ENCODE results near the gene KRTAP2-3.
"Not testable (repeated sequence)": the region's sequence is repeated elsewhere in the genome, so short reads cannot be mapped to it uniquely, and the experiment has no call there.

KRTAP2-3 gene

DNA sequence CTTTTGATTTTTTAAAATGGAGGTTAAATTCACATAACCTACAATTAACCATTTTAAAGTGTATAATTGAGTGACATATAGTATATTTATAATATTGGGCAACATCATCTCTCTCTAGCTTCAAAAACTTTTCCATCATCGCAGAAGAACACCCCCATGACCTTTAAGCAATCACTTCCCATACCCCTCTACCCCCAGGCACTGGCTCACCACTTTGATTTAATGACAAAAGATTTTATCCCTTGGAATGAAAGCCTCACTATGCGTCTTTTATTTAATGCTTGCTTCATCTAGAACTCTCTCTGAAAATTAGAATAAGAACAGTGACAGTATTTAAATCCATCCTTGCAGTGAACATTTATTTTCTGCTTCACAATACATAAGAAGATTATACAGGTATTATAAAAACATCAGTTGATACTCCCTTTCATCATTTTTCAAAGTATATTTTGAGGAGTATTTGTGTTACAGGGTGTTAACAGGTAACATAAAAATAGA, 22.0 kb downstream of the KRTAP2-3 start:
- no peak overlapping the region for H3K56ac ChIP-seq (ENCODE audit: low read length)
- no peak overlapping the region for H4K5ac ChIP-seq (ENCODE audit: low read length)
- H3K79me2 ChIP-seq (ENCODE audit: control insufficient read depth, insufficient read depth, low read length), result no peaks in the 10 kb centered on the region
- H3K4ac ChIP-seq (ENCODE audit: low read depth, low read length), result no peak overlapping the region
- no peak overlapping the region for H2BK120ac ChIP-seq (ENCODE audit: low read depth, low read length)
- no peaks in the 10 kb centered on the region for H3K27me3 ChIP-seq (ENCODE audit: insufficient read depth, low read length, poor library complexity)
- no peak overlapping the region for H3K4me2 ChIP-seq (ENCODE audit: low read length)
- H3K18ac ChIP-seq (ENCODE audit: low read length), result no peak overlapping the region
- no peak overlapping the region for H2BK15ac ChIP-seq (replicated peaks; ENCODE audit: low read depth)
- H3K4me1 ChIP-seq (ENCODE audit: control insufficient read depth, low read depth, low read length), result no peaks in the 10 kb centered on the region
- H3K36me3 ChIP-seq (ENCODE audit: control insufficient read depth, insufficient read depth, low read length), result no peaks in the 10 kb centered on the region
- WGBS (ENCODE audit: extremely low coverage, insufficient coverage, low lambda C conversion rate), result no CpG with 5 or more reads among the region's 2 CpGs
- H3K9ac ChIP-seq (ENCODE audit: low read length), result no peak overlapping the region
- H2BK5ac ChIP-seq (ENCODE audit: low read length), result no peak overlapping the region
- no peak for DNase-seq
- no peak overlapping the region for H4K8ac ChIP-seq (ENCODE audit: low read depth, low read length)
- H2AK5ac ChIP-seq (ENCODE audit: low read length), result no peak overlapping the region
- no peak overlapping the region for H3K4me3 ChIP-seq (ENCODE audit: low read length)
- H3K79me1 ChIP-seq (ENCODE audit: low read length), result no peaks in the 10 kb centered on the region
- no peak overlapping the region for H3K23ac ChIP-seq (ENCODE audit: low read length)
- H3K27ac ChIP-seq (ENCODE audit: low read depth, low read length), result no peak overlapping the region

DNA sequence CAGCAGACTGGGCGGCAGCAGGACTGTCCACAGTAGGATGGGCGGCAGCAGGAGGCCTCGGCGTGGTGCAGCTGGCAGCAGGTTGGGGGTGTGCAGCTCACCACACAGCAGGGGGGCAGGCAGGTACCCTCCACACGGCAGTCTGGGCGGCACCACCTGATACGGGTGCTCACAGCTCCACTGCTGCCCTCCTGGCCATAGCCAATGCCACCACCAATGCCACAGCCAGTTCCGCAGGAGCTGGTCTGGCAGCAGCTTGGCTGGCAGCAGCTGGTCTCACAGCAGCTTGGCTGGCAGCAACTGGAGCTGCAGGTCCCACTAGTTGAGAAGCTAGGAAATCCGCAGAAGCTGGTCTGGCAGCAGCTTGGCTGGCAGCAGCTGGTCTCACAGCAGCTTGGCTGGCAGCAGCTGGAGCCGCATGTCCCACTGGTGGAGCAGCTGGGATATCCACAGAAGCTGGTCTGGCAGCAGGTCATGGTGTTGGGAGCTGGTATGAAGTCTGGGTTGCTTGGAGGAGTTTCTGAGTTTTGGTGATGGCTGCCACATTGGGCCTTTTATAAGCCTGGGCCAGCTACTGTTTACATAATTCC, 25.5 kb downstream of the KRTAP2-3 start, which contains the start of gene KRTAP1-3:
Gene KRTAP1-3 (minus strand): TSS at position 529 of the 590 bp plus-strand sequence. CDS start 53 bp downstream, at position 476.
- H3K79me2 ChIP-seq (ENCODE audit: control insufficient read depth, insufficient read depth, low read length); DNase-seq; H4K8ac ChIP-seq (ENCODE audit: low read depth, low read length); H3K18ac ChIP-seq (ENCODE audit: low read length); H2BK15ac ChIP-seq (replicated peaks; ENCODE audit: low read depth); H2AK5ac ChIP-seq (ENCODE audit: low read length); H3K4ac ChIP-seq (ENCODE audit: low read depth, low read length); H3K9ac ChIP-seq (ENCODE audit: low read length); H2BK5ac ChIP-seq (ENCODE audit: low read length); H3K56ac ChIP-seq (ENCODE audit: low read length); H3K79me1 ChIP-seq (ENCODE audit: low read length); H2BK120ac ChIP-seq (ENCODE audit: low read depth, low read length); H3K4me1 ChIP-seq (ENCODE audit: control insufficient read depth, low read depth, low read length); H3K4me3 ChIP-seq (ENCODE audit: low read length); H3K27ac ChIP-seq (ENCODE audit: low read depth, low read length); H4K5ac ChIP-seq (ENCODE audit: low read length); H3K36me3 ChIP-seq (ENCODE audit: control insufficient read depth, insufficient read depth, low read length); H3K23ac ChIP-seq (ENCODE audit: low read length); H3K27me3 ChIP-seq (ENCODE audit: insufficient read depth, low read length, poor library complexity); H3K4me2 ChIP-seq (ENCODE audit: low read length): not testable (repeated sequence)
- WGBS (ENCODE audit: extremely low coverage, insufficient coverage, low lambda C conversion rate), result no CpG with 5 or more reads among the region's 10 CpGs

DNA sequence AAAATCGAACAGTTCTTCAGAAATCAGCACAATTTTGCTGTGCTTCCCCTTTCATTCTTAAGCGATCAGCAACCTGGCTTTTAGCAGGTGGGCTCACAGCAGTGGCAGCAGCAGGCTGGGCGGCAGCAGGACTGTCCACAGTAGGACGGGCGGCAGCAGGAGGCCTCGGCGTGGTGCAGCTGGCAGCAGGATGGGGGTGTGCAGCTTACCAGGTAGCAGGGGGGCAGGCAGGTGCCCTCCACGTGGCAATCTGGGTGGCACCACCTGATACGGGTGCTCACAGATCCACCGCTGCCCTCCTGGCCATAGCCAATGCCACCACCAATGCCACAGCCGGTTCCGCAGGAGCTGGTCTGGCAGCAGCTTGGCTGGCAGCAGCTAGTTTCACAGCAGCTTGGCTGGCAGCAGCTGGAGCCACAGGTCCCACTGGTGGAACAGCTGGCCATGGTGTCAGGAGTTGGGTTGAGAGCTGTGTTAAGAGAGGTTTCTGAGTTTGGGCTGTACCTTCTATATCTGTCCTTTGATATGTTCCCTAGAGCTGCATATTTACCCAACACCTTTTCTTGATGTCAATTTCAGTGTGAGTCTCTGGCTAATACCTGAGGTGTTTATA, 30.2 kb downstream of the KRTAP2-3 start, which contains the start of gene KRTAP1-4:
Gene KRTAP1-4 (minus strand): TSS at position 563 of the 613 bp plus-strand sequence. CDS start 117 bp downstream, at position 446.
- H4K5ac ChIP-seq (ENCODE audit: low read length), result no peak within 1 kb of the TSS
- DNase-seq, result no peak
- no peak within 1 kb of the TSS for H4K8ac ChIP-seq (ENCODE audit: low read depth, low read length)
- H3K4me1 ChIP-seq (ENCODE audit: control insufficient read depth, low read depth, low read length), result no peaks in the 10 kb centered on the region
- H3K27me3 ChIP-seq (ENCODE audit: insufficient read depth, low read length, poor library complexity), result no peaks in the 10 kb centered on the region
- H2BK15ac ChIP-seq (replicated peaks; ENCODE audit: low read depth), result no peak within 1 kb of the TSS
- H3K36me3 ChIP-seq (ENCODE audit: control insufficient read depth, insufficient read depth, low read length), result no peaks in the 10 kb centered on the region
- no peak within 1 kb of the TSS for H3K4me2 ChIP-seq (ENCODE audit: low read length)
- H3K23ac ChIP-seq (ENCODE audit: low read length), result no peak within 1 kb of the TSS
- no peak within 1 kb of the TSS for H3K9ac ChIP-seq (ENCODE audit: low read length)
- H2AK5ac ChIP-seq (ENCODE audit: low read length), result no peak within 1 kb of the TSS
- no peak within 1 kb of the TSS for H2BK120ac ChIP-seq (ENCODE audit: low read depth, low read length)
- no peak within 1 kb of the TSS for H3K4me3 ChIP-seq (ENCODE audit: low read length)
- no peaks in the 10 kb centered on the region for H3K79me2 ChIP-seq (ENCODE audit: control insufficient read depth, insufficient read depth, low read length)
- no peak within 1 kb of the TSS for H3K27ac ChIP-seq (ENCODE audit: low read depth, low read length)
- no peak within 1 kb of the TSS for H3K4ac ChIP-seq (ENCODE audit: low read depth, low read length)
- no CpG with 5 or more reads among the region's 12 CpGs for WGBS (ENCODE audit: extremely low coverage, insufficient coverage, low lambda C conversion rate)
- H3K56ac ChIP-seq (ENCODE audit: low read length), result no peak within 1 kb of the TSS
- no peak within 1 kb of the TSS for H3K18ac ChIP-seq (ENCODE audit: low read length)
- H3K79me1 ChIP-seq (ENCODE audit: low read length), result no peaks in the 10 kb centered on the region
- H2BK5ac ChIP-seq (ENCODE audit: low read length), result no peak within 1 kb of the TSS

DNA sequence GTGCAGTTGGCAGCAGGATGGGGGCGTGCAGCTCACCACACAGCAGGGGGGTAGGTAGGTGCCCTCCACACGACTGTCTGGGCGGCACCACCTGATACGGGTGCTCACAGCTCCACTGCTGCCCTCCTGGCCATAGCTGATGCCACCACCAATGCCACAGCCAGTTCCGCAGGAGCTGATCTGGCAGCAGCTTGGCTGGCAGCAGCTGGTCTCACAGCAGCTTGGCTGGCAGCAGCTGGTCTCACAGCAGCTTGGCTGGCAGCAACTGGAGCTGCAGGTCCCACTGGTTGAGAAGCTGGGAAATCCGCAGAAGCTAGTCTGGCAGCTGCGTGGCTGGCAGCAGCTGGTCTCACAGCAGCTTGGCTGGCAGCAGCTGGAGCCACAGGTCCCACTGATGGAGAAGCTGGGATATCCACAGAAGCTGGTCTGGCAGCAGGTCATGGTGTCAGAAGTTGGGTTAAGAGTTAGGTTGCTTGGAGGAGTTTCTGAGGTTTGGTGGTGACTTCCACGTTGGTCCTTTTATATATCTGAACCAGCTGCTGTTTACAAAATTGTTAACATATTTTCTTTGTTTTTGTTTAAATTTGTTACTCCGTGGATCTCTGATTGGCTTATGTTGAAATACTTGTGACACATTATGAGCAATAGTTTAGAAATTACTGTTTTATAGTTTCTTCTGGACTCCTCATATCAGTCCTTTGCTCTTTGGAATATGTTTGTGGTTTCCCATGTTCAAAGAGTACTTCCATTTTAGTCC, 33.0 kb downstream of the KRTAP2-3 start, which contains the start of gene KRTAP1-5:
Gene KRTAP1-5 (minus strand): TSS at position 494 of the 757 bp plus-strand sequence. CDS start 53 bp downstream, at position 441.
- Histone ChIP-seq H3K4me3 (ENCODE audit: low read length) (no peak within 1 kb of the TSS), H3K4me1 (ENCODE audit: control insufficient read depth, low read depth, low read length) (no peaks in the 10 kb centered on the region), H4K5ac (ENCODE audit: low read length) (no peak within 1 kb of the TSS), H3K18ac (ENCODE audit: low read length) (no peak within 1 kb of the TSS), H2BK5ac (ENCODE audit: low read length) (no peak within 1 kb of the TSS), H3K36me3 (ENCODE audit: control insufficient read depth, insufficient read depth, low read length) (no peaks in the 10 kb centered on the region), H3K79me2 (ENCODE audit: control insufficient read depth, insufficient read depth, low read length) (no peaks in the 10 kb centered on the region), H3K23ac (ENCODE audit: low read length) (no peak within 1 kb of the TSS), H3K9ac (ENCODE audit: low read length) (no peak within 1 kb of the TSS), H2BK120ac (ENCODE audit: low read depth, low read length) (no peak within 1 kb of the TSS), H3K4ac (ENCODE audit: low read depth, low read length) (no peak within 1 kb of the TSS), H3K56ac (ENCODE audit: low read length) (no peak within 1 kb of the TSS), H3K27ac (ENCODE audit: low read depth, low read length) (no peak within 1 kb of the TSS), H2BK15ac (replicated peaks; ENCODE audit: low read depth) (no peak within 1 kb of the TSS), H4K8ac (ENCODE audit: low read depth, low read length) (no peak within 1 kb of the TSS), H3K79me1 (ENCODE audit: low read length) (no peaks in the 10 kb centered on the region), H2AK5ac (ENCODE audit: low read length) (no peak within 1 kb of the TSS), H3K4me2 (ENCODE audit: low read length) (no peak within 1 kb of the TSS), H3K27me3 (ENCODE audit: insufficient read depth, low read length, poor library complexity) (no peaks in the 10 kb centered on the region)
- DNase-seq, result no peak
- WGBS (ENCODE audit: extremely low coverage, insufficient coverage, low lambda C conversion rate), result no CpG with 5 or more reads among the region's 9 CpGs

DNA sequence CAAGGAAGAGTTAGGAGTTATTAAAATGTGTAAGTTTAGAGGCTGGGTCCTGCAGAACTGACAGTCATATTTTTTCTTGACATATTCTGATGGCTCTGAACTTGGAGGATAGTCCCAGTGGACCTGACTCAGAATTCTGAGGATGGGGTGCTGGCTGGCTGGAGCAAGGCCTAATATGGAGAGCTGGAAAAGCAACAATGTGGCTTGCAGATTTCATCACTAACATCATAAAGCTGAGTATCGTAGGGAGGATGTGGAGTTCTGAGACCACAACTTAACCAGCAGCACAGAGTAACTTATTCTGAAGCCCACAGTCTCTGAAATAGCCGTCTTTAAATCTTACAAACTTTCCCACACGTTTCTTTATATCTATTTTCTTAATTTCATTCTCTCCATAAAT, 35.2 kb downstream of the KRTAP2-3 start:
- Histone ChIP-seq H4K5ac (ENCODE audit: low read length) (no peak overlapping the region), H4K8ac (ENCODE audit: low read depth, low read length) (no peak overlapping the region), H3K36me3 (ENCODE audit: control insufficient read depth, insufficient read depth, low read length) (no peaks in the 10 kb centered on the region), H3K27me3 (ENCODE audit: insufficient read depth, low read length, poor library complexity) (no peaks in the 10 kb centered on the region), H3K79me1 (ENCODE audit: low read length) (no peaks in the 10 kb centered on the region), H3K4ac (ENCODE audit: low read depth, low read length) (no peak overlapping the region), H2BK120ac (ENCODE audit: low read depth, low read length) (no peak overlapping the region), H3K56ac (ENCODE audit: low read length) (no peak overlapping the region), H3K27ac (ENCODE audit: low read depth, low read length) (no peak overlapping the region), H3K23ac (ENCODE audit: low read length) (no peak overlapping the region), H2BK5ac (ENCODE audit: low read length) (no peak overlapping the region), H3K18ac (ENCODE audit: low read length) (no peak overlapping the region), H3K79me2 (ENCODE audit: control insufficient read depth, insufficient read depth, low read length) (no peaks in the 10 kb centered on the region), H3K9ac (ENCODE audit: low read length) (no peak overlapping the region), H3K4me3 (ENCODE audit: low read length) (no peak overlapping the region), H2BK15ac (replicated peaks; ENCODE audit: low read depth) (no peak overlapping the region), H3K4me2 (ENCODE audit: low read length) (no peak overlapping the region), H2AK5ac (ENCODE audit: low read length) (no peak overlapping the region), H3K4me1 (ENCODE audit: control insufficient read depth, low read depth, low read length) (no peaks in the 10 kb centered on the region)
- 100% methylated on average over 2 of the region's 3 CpGs for WGBS (ENCODE audit: extremely low coverage, insufficient coverage, low lambda C conversion rate)
- DNase-seq, result no peak

Data from mesendoderm (in vitro differentiated cells).